H1 (cell line): ENCODE measurements around the gene PCGF3. TPM values are rescaled to one million over a fixed set of nuclear protein-coding genes. Genes with fewer than 3 reads are reported as not detected.

Experiments used
- CTCF ChIA-PET: fragments of 300-600 bp; sonication (Branson Sonifier 250); formaldehyde crosslinking; loops from one replicate; lab custom pipeline; 2021; ENCODE audit not compliant: partially characterized antibody; lab: Charles Lee
- POLR2A ChIA-PET: fragments of 300-600 bp; sonication (Branson Sonifier 250); formaldehyde crosslinking; loops from one replicate; lab custom pipeline; 2021; ENCODE audit warnings: inconsistent platforms; ENCODE audit not compliant: partially characterized antibody; lab: Charles Lee
- DNase-seq, 2 experiments: peaks; one replicate each; pipeline versions ENCODE4 v3.0.0 to v3.0.0-alpha.2; 2010 to 2022; ENCODE audit warnings: low spot score in 2 of 2, low read depth in 1 of 2, mixed read lengths in 1 of 2
- FAIRE-seq: peaks from 2 replicates; lab custom pipeline; 2011; peaks lifted over from hg19 to GRCh38; lab: Jason Lieb, UNC
- H2AFZ ChIP-seq: 2 replicates; pipeline ENCODE4 v1.8.1; 2012; ENCODE audit warnings: low read length, inconsistent platforms
- H2AK5ac ChIP-seq: 2 replicates; pipeline ENCODE4 v1.6.1; 2013; ENCODE audit warnings: low read depth, low read length
- H2BK120ac ChIP-seq: replicated peaks from 2 replicates; pipeline ENCODE3; 2013; ENCODE audit warnings: low read depth, low read length, inconsistent platforms
- H2BK12ac ChIP-seq: 2 replicates; pipeline ENCODE4 v1.6.1; 2013; ENCODE audit warnings: low read depth, low read length
- H2BK15ac ChIP-seq: 2 replicates; pipeline ENCODE4 v1.6.1; 2013; ENCODE audit warnings: low read length
- H2BK20ac ChIP-seq: 2 replicates; pipeline ENCODE4 v1.6.1; 2013; ENCODE audit warnings: low read length
- H2BK5ac ChIP-seq: 2 replicates; pipeline ENCODE4 v1.6.1; 2013; ENCODE audit warnings: low read depth, low read length
- H3K14ac ChIP-seq: 2 replicates; pipeline ENCODE4 v1.6.1; 2013; ENCODE audit warnings: inconsistent platforms; ENCODE audit not compliant: insufficient read length
- H3K18ac ChIP-seq: 2 replicates; pipeline ENCODE4 v1.6.1; 2013; ENCODE audit warnings: low read length; ENCODE audit errors: extremely low read depth
- H3K23ac ChIP-seq: 2 replicates; pipeline ENCODE4 v1.6.1; 2013; ENCODE audit warnings: inconsistent platforms; ENCODE audit not compliant: insufficient read length
- H3K23me2 ChIP-seq: 2 replicates; pipeline ENCODE4 v1.6.1; 2013; ENCODE audit warnings: low read depth, low read length
- H3K27ac ChIP-seq: 2 replicates; pipeline ENCODE4 v1.6.1; 2011; ENCODE audit warnings: low read depth, low read length, inconsistent platforms
- H3K27me3 ChIP-seq, 4 experiments: replicated peaks in 1 of 4; 1 replicate in 1 of 4; 2 replicates in 3 of 4; pipeline versions ENCODE4 v1.6.1 to v1.8.1; 2011 to 2013; ENCODE audit warnings: low read length in 3 of 4, mild to moderate bottlenecking in 3 of 4, inconsistent platforms in 2 of 4, mixed read lengths in 2 of 4, moderate library complexity in 1 of 4; ENCODE audit not compliant: control insufficient read depth in 3 of 4, insufficient read depth in 3 of 4; ENCODE audit errors: extremely low read depth in 1 of 4
- H3K36me3 ChIP-seq, 4 experiments: 2 replicates each; pipeline versions ENCODE4 v1.6.1 to v1.8.1; 2011 to 2013; ENCODE audit warnings: mild to moderate bottlenecking in 4 of 4, low read length in 3 of 4, moderate library complexity in 2 of 4, control low read depth in 1 of 4, inconsistent platforms in 1 of 4; ENCODE audit not compliant: insufficient read depth in 4 of 4, control insufficient read depth in 2 of 4
- H3K4ac ChIP-seq: replicated peaks from 2 replicates; pipeline ENCODE3; 2013; ENCODE audit warnings: low read length, low read depth, mixed read lengths, inconsistent platforms; ENCODE audit not compliant: insufficient read length
- H3K4me1 ChIP-seq, 4 experiments: replicated peaks in 1 of 4; 1 replicate in 1 of 4; 2 replicates in 3 of 4; pipeline versions ENCODE4 v1.6.1 to v1.8.1; 2011 to 2013; ENCODE audit warnings: low read length in 3 of 4, inconsistent platforms in 2 of 4, mixed read lengths in 1 of 4; ENCODE audit not compliant: insufficient read depth in 4 of 4, control insufficient read depth in 3 of 4
- H3K4me2 ChIP-seq, 2 experiments: 2 replicates each; pipeline versions ENCODE4 v1.6.1 to v1.8.1; 2011 to 2013; ENCODE audit warnings: low read depth in 2 of 2, low read length in 2 of 2, control low read depth in 1 of 2, inconsistent platforms in 1 of 2, mild to moderate bottlenecking in 1 of 2; ENCODE audit not compliant: insufficient read depth in 1 of 2
- H3K4me3 ChIP-seq, 4 experiments: fragments of 200-600, 300-600 bp in 1 of 4; sonication (generic), shearing (Covaris generic), sonication (Bioruptor Twin) in 1 of 4; 2 replicates each; pipeline versions ENCODE4 v1.5.1 to v1.8.1; 2011 to 2016; ENCODE audit warnings: low read length in 4 of 4, low read depth in 3 of 4, control low read depth in 2 of 4, inconsistent platforms in 2 of 4, mild to moderate bottlenecking in 2 of 4, mixed read lengths in 1 of 4, moderate library complexity in 1 of 4; ENCODE audit not compliant: insufficient read depth in 2 of 4; ENCODE audit errors: extremely low read depth in 1 of 4
- H3K56ac ChIP-seq: replicated peaks from 2 replicates; pipeline ENCODE3; 2013; ENCODE audit warnings: low read depth, mild to moderate bottlenecking, mixed read lengths, low read length, inconsistent platforms; ENCODE audit not compliant: insufficient read length
- H3K79me1 ChIP-seq: 2 replicates; pipeline ENCODE4 v1.6.1; 2013; ENCODE audit warnings: low read depth, low read length, control low read depth
- H3K79me2 ChIP-seq, 2 experiments: 2 replicates each; pipeline versions ENCODE4 v1.6.1 to v1.8.1; 2012 to 2013; ENCODE audit warnings: low read length in 2 of 2, mild to moderate bottlenecking in 2 of 2, inconsistent platforms in 1 of 2; ENCODE audit not compliant: insufficient read depth in 2 of 2, control insufficient read depth in 1 of 2
- H3K9ac ChIP-seq, 4 experiments: replicated peaks in 1 of 4; 1 replicate in 1 of 4; 2 replicates in 3 of 4; pipeline versions ENCODE4 v1.6.1 to v1.8.1; 2011 to 2013; ENCODE audit warnings: low read depth in 3 of 4, low read length in 3 of 4, control low read depth in 2 of 4, mild to moderate bottlenecking in 2 of 4, moderate library complexity in 2 of 4, inconsistent platforms in 1 of 4; ENCODE audit errors: extremely low read depth in 1 of 4
- H3K9me3 ChIP-seq, 2 experiments: 2 replicates each; pipeline versions ENCODE4 v1.6.1 to v1.8.1; 2012 to 2013; ENCODE audit warnings: mild to moderate bottlenecking in 2 of 2, moderate library complexity in 2 of 2, control low read depth in 1 of 2, inconsistent platforms in 1 of 2, low read depth in 1 of 2, low read length in 1 of 2, mixed read lengths in 1 of 2; ENCODE audit not compliant: insufficient read depth in 2 of 2
- H4K20me1 ChIP-seq, 2 experiments: replicated peaks in 1 of 2; 2 replicates each; pipeline versions ENCODE3 to v1.8.1; 2011 to 2013; ENCODE audit warnings: inconsistent platforms in 2 of 2, low read length in 2 of 2, mild to moderate bottlenecking in 1 of 2; ENCODE audit not compliant: insufficient read depth in 2 of 2, control insufficient read depth in 1 of 2
- H4K5ac ChIP-seq: 2 replicates; pipeline ENCODE4 v1.6.1; 2013; ENCODE audit warnings: low read length, low read depth, mixed read lengths, inconsistent platforms; ENCODE audit not compliant: insufficient read length
- H4K8ac ChIP-seq: 2 replicates; pipeline ENCODE4 v1.8.0; 2013; ENCODE audit warnings: mild to moderate bottlenecking, moderate library complexity, low read length, inconsistent platforms; ENCODE audit not compliant: insufficient read depth; ENCODE audit errors: extremely low read depth
- H4K91ac ChIP-seq: replicated peaks from 2 replicates; pipeline ENCODE3; 2013; ENCODE audit warnings: low read length, mixed read lengths, inconsistent platforms; ENCODE audit not compliant: insufficient read length
- BACH1 ChIP-seq: IDR thresholded peaks from 2 replicates; pipeline ENCODE4 v1.6.1; 2012; ENCODE audit warnings: low read length, improper control_type of control experiment
- CHD1 ChIP-seq: IDR thresholded peaks from 2 replicates; pipeline ENCODE4 v1.6.1; 2012; ENCODE audit warnings: low read depth, low read length, improper control_type of control experiment
- E2F6 ChIP-seq: IDR thresholded peaks from 2 replicates; pipeline ENCODE4 v1.6.1; 2012; ENCODE audit warnings: inconsistent platforms
- EGR1 ChIP-seq: IDR thresholded peaks from 2 replicates; pipeline ENCODE4 v1.6.1; 2011; ENCODE audit warnings: low read depth, low read length, borderline replicate concordance
- EP300 ChIP-seq, 2 experiments: IDR thresholded peaks; 1 replicate in 1 of 2; 2 replicates in 1 of 2; pipeline ENCODE4 v1.6.1; 2011 to 2012; ENCODE audit warnings: low read depth in 2 of 2, low read length in 2 of 2, mild to moderate bottlenecking in 2 of 2, borderline replicate concordance in 1 of 2, inconsistent platforms in 1 of 2, moderate library complexity in 1 of 2
- KDM4A ChIP-seq: IDR thresholded peaks from one replicate; pipeline ENCODE4 v1.7.1; 2012; ENCODE audit warnings: low read depth, mild to moderate bottlenecking, moderate library complexity, low read length, inconsistent platforms; ENCODE audit not compliant: severe bottlenecking
- NANOG ChIP-seq: IDR thresholded peaks from 2 replicates; pipeline ENCODE4 v1.6.1; 2011; ENCODE audit warnings: low read length, low read depth, mild to moderate bottlenecking, inconsistent platforms; ENCODE audit not compliant: insufficient read depth, poor library complexity, severe bottlenecking
- SIX5 ChIP-seq: IDR thresholded peaks from 2 replicates; pipeline ENCODE4 v1.6.1; 2011; ENCODE audit warnings: mild to moderate bottlenecking, low read depth, low read length
- SP2 ChIP-seq: IDR thresholded peaks from 2 replicates; pipeline ENCODE4 v1.6.1; 2012; ENCODE audit warnings: mild to moderate bottlenecking, low read length, inconsistent platforms
- SRF ChIP-seq: IDR thresholded peaks from 2 replicates; pipeline ENCODE4 v1.6.1; 2011; ENCODE audit warnings: mild to moderate bottlenecking, low read depth, low read length, moderate library complexity
- USF2 ChIP-seq: IDR thresholded peaks from 2 replicates; pipeline ENCODE4 v1.6.1; 2011; ENCODE audit warnings: low read length, improper control_type of control experiment
- WGBS, 2 experiments: shearing (Covaris generic) in 1 of 2; methylation state at CpG; one replicate each; pipeline versions ENCODE4 v1.1.6 to v1.1.7; 2013 to 2015; ENCODE audit warnings: low lambda C conversion rate in 2 of 2, mixed read lengths in 2 of 2, inconsistent platforms in 1 of 2, low coverage in 1 of 2, missing lambda C conversion rate in 1 of 2; ENCODE audit not compliant: insufficient replicate concordance in 2 of 2, insufficient coverage in 1 of 2, insufficient read length in 1 of 2; ENCODE audit errors: extremely low coverage in 1 of 2, missing lambda C conversion rate in 1 of 2; 5-methylcytosine and 5-hydroxymethylcytosine counted together
- polyA plus RNA-seq, 7 experiments: library from polyadenylated mRNA; depleted of rRNA in 3 of 7; stranded (reverse) in 5 of 7; unstranded in 2 of 7; fragments of >200 nt in 5 of 7; fragments of 200-250 nt in 2 of 7; gene quantifications; 1 replicate in 5 of 7; 2 replicates in 1 of 7; 4 replicates in 1 of 7; pipeline versions ENCODE4 v1.2.1 to v1.2.3, GENCODE V29; 2011 to 2013; ENCODE audit warnings: missing spikeins in 2 of 7, mixed read lengths in 2 of 7
- total RNA-seq: library from RNA; stranded (reverse); fragmentation: NEBNext Ultra II Directional; extraction: Animal tissue kit (Norgen Biotek cat#: 25700); gene quantifications from 2 replicates; pipeline ENCODE4 v1.2.1, GENCODE V29; 2021

The PCGF3 gene
- total and polyA plus RNA-seq, 2 of the 8 experiments (the other 6 are each of a cell fraction or from before 2014, with no cell fraction given), result 52.7 to 52.9 TPM

GRCh38 chr4:666436-666810 lies 39.2 kb upstream of the PCGF3 start:
- Histone ChIP-seq H3K4me1 (no peaks in the 10 kb centered on the region; a peak in 1 of 7 replicates), H2BK120ac (no peak overlapping the region), H2AK5ac (no peak overlapping the region), H4K5ac (no peak overlapping the region), H3K23me2 (peaks cover 3% of the 10 kb centered on the region; the same call in 1 of the 2 replicates), H3K4me2 (no peak overlapping the region), H3K27me3 (no peaks in the 10 kb centered on the region), H3K79me2 (no peaks in the 10 kb centered on the region), H3K4me3 (no peak overlapping the region), H2BK20ac (no peak overlapping the region), H3K14ac (no peak overlapping the region), H2BK12ac (no peak overlapping the region), H3K36me3 (peaks cover under 1 to 8% (median under 1%) of the 10 kb centered on the region in 4 experiments; a peak in 5 of 8 replicates), H3K9ac (no peak overlapping the region), H4K91ac (no peak overlapping the region), H3K27ac (no peak overlapping the region), H4K20me1 (peaks cover 0 to 5% of the 10 kb centered on the region in 2 experiments), H3K56ac (no peak overlapping the region), H3K18ac (no peak overlapping the region), H3K4ac (no peak overlapping the region), H2AFZ (no peak overlapping the region), H2BK5ac (no peak overlapping the region), H3K9me3 (no peaks in the 10 kb centered on the region), H3K23ac (no peak overlapping the region), H2BK15ac (no peak overlapping the region), H4K8ac (no peak overlapping the region), H3K79me1 (no peaks in the 10 kb centered on the region)
- DNase-seq (no peak), FAIRE-seq (no peak)
- 95% methylated on average over 15 of the region's 22 CpGs; no CpG with 5 or more reads in 1 of the 2 experiments for WGBS, 2 experiments
- TF ChIP-seq SIX5, result no peak
- no peak for TF ChIP-seq USF2
- no peak for TF ChIP-seq E2F6
- TF ChIP-seq SRF, result no peak
- no peak for TF ChIP-seq NANOG
- no peak for TF ChIP-seq CHD1
- no peak for TF ChIP-seq EGR1
- no peak for TF ChIP-seq KDM4A
- TF ChIP-seq SP2, result no peak
- TF ChIP-seq BACH1, result no peak
- no peak for TF ChIP-seq EP300 (IDR thresholded peaks at IDR 0.05; ENCODE audit: borderline replicate concordance in 1 of 2, low read depth in 2 of 2, low read length in 2 of 2)
- ChIA-PET CTCF (interaction anchor here (1.5 to 3.0 kb wide), 3 partner anchors 13 to 64 kb away, joined by 3 to 22 read pairs (median 4); no protein-coding TSS in a partner anchor), POLR2A (interaction anchor here (0.6 to 5.0 kb wide), 13 partner anchors 7 to 143 kb away, joined by 3 to 53 read pairs (median 4); partner anchors contain the start of genes ATP5ME and MYL5)
